Measurements from ENCODE around the gene JADE1. TPM values are rescaled to one million over a fixed set of nuclear protein-coding genes. Genes with fewer than 3 reads are reported as not detected.

JADE1 gene
- total RNA-seq, 1 donor from 2014 or later = 36.3 TPM

DNA sequence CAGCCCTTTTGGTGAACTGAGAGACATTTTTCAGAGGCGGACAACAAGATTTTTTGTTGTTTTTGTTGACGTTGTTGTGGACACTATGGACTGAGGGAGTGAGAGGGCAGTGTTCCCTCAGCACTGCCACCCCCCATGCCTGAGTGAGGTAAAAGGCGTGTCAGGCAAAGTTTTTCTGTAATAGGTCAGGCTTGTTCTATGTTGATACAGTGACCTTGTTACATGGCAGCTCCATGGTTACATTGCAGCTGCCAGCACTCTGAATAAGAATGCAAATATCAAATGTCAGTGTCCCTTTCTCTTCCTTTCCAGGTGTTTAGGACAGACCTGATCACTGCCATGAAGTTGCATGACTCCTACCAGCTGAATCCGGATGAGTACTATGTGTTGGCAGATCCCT, 36.6 kb downstream of the JADE1 start:
- H3K36me3 ChIP-seq = peaks cover 84% of the 10 kb centered on the region
- ATAC-seq = peak; percentile 64 to 81
- intact Hi-C loops (cut with DNase I) = no loop called here
- no peak overlapping the region for H3K4me3 ChIP-seq
- no peaks in the 10 kb centered on the region for H3K27me3 ChIP-seq (ENCODE audit: low read depth)
- H3K9me3 ChIP-seq = no peaks in the 10 kb centered on the region
- DNase-seq = no peak
- no peak overlapping the region for H3K27ac ChIP-seq
- H3K4me1 ChIP-seq = peaks cover 7% of the 10 kb centered on the region
- TF ChIP-seq, protein P1, sequence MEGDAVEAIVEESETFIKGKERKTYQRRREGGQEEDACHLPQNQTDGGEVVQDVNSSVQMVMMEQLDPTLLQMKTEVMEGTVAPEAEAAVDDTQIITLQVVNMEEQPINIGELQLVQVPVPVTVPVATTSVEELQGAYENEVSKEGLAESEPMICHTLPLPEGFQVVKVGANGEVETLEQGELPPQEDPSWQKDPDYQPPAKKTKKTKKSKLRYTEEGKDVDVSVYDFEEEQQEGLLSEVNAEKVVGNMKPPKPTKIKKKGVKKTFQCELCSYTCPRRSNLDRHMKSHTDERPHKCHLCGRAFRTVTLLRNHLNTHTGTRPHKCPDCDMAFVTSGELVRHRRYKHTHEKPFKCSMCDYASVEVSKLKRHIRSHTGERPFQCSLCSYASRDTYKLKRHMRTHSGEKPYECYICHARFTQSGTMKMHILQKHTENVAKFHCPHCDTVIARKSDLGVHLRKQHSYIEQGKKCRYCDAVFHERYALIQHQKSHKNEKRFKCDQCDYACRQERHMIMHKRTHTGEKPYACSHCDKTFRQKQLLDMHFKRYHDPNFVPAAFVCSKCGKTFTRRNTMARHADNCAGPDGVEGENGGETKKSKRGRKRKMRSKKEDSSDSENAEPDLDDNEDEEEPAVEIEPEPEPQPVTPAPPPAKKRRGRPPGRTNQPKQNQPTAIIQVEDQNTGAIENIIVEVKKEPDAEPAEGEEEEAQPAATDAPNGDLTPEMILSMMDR (IDR thresholded peaks at IDR 0.05) = no peak

DNA sequence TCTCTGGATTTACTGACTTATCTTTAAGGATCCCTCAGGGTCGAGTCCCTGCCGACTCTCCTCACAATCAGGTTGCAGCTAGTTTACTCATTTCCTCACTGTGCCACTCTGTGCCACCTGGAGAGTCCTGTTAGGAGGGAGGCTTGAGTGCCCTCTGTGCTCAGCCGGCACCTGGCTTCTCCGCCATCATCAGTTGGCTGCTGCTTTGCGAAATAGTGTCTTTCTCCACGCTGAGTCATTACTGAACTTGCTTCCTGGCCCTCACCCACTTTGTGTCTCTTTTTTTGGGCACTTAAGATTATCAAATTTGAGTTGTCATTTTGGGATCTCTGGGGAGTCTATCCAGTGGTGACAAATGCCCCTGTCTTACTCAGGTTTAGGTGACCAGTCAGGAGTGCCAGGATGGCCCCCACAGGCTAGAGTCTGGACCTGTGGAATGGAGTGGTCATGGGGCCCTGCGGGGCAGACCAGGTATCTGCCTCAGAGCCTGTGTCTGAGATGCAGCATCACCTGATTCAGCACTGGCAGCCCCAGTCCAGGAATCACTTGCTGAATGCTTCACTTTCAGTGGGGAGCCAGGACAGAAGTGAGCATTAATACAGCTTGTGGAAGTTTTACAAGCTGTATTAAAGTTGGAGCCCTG, 37.7 kb downstream of the JADE1 start:
- no peaks in the 10 kb centered on the region for H3K27me3 ChIP-seq (ENCODE audit: low read depth)
- peaks cover 96% of the 10 kb centered on the region for H3K36me3 ChIP-seq
- ATAC-seq = no peak
- no peak overlapping the region for H3K27ac ChIP-seq
- no peak overlapping the region for H3K4me3 ChIP-seq
- no peaks in the 10 kb centered on the region for H3K9me3 ChIP-seq
- peaks cover 7% of the 10 kb centered on the region for H3K4me1 ChIP-seq
- TF ChIP-seq, protein P1 (IDR thresholded peaks at IDR 0.05) = no peak
- DNase-seq = peak; percentile 53
- intact Hi-C loops (cut with DNase I) = no loop called here

DNA sequence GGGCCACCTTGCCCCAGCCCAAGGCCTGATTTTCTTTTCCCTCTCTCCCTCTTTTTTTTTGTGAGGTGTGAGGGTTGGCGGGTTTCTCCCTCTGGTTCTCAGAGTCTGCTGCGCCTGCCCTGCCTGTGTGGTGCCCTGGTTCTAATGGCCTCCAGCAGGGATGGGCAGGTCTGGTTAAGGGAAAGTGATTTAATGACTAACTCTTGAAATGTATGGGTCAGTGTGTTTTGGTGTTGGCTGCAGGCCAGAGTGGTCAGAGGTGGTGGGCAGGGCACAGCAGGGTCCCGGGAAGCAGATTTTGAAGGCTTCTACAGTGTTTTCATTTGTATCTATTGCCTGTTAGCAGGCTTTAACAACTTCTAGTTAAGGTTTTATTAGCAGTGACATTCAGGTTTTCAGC, 39.0 kb downstream of the JADE1 start:
- Histone ChIP-seq H3K4me3 (no peak overlapping the region), H3K27ac (no peak overlapping the region), H3K9me3 (no peaks in the 10 kb centered on the region), H3K4me1 (peaks cover 7% of the 10 kb centered on the region), H3K27me3 (ENCODE audit: low read depth) (no peaks in the 10 kb centered on the region), H3K36me3 (peaks cover 100% of the 10 kb centered on the region)
- intact Hi-C loops (cut with DNase I) = no loop called here
- DNase-seq (no peak), ATAC-seq (no peak)
- TF ChIP-seq, protein P1 (IDR thresholded peaks at IDR 0.05) = no peak

DNA sequence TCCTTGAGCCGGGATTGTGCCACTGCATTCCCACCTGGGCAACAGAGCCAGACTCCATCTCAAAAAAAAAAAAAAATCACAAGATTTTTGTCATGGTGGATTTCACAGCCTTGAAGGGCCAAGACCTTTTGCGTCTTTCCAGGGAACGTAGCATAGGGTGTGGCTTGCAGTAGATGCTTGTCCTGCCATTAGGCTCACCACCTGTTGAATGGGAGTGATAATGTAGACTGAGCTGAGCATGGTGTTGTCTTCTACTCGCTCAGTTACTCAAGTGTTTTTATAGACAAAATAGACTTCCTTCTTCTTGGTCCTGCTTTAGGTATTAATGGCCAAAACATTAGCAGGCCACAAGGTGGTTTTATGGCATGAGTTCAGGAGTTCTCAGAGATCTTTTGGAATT, 40.8 kb downstream of the JADE1 start:
- peaks cover 2% of the 10 kb centered on the region for H3K4me1 ChIP-seq
- no peaks in the 10 kb centered on the region for H3K9me3 ChIP-seq
- no peak for DNase-seq
- no peak overlapping the region for H3K27ac ChIP-seq
- TF ChIP-seq, protein P1 (IDR thresholded peaks at IDR 0.05) = no peak
- intact Hi-C loops (cut with DNase I) = no loop called here
- peaks cover 100% of the 10 kb centered on the region for H3K36me3 ChIP-seq
- H3K4me3 ChIP-seq = no peak overlapping the region
- ATAC-seq = no peak
- no peaks in the 10 kb centered on the region for H3K27me3 ChIP-seq (ENCODE audit: low read depth)

DNA sequence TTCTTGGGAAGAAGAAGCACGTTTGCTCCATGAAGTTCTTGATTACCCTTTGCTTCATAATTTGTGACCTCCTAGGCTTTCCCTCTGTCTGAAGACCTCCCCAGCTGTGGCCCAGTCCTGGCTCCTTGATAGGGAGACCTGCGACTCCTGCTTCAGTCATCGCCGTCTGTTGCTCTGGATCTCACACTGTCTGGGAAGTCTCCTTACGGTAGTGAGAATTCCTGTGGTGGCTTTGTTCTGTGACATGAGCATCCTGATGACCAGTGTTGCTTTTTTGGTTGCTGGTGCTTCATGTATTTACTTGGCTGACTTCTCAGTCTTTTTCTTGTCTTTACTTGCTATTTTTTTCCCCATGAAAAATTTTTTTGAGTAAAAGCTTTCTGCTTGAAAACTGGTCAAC, 44.2 kb downstream of the JADE1 start:
- TF ChIP-seq, protein P1 (IDR thresholded peaks at IDR 0.05) = no peak
- intact Hi-C loops (cut with DNase I) = no loop called here
- DNase-seq (no peak), ATAC-seq (no peak)
- no peak overlapping the region for H3K27ac ChIP-seq
- H3K27me3 ChIP-seq (ENCODE audit: low read depth) = no peaks in the 10 kb centered on the region
- H3K9me3 ChIP-seq = no peaks in the 10 kb centered on the region
- no peaks in the 10 kb centered on the region for H3K4me1 ChIP-seq
- peaks cover 100% of the 10 kb centered on the region for H3K36me3 ChIP-seq
- H3K4me3 ChIP-seq = no peak overlapping the region

Measured in lower lobe of right lung (tissue), 2 donors.